ENCODE measurements around the gene SERPINB8.

The SERPINB8 gene

GRCh38 chr18:64027931-64028695, 58.2 kb downstream of the SERPINB8 start:
- no peak for DNase-seq

- no peak for DNase-seq
Measured at GRCh38 chr18:64029096-64029495, 59.2 kb downstream of the SERPINB8 start.

DNA sequence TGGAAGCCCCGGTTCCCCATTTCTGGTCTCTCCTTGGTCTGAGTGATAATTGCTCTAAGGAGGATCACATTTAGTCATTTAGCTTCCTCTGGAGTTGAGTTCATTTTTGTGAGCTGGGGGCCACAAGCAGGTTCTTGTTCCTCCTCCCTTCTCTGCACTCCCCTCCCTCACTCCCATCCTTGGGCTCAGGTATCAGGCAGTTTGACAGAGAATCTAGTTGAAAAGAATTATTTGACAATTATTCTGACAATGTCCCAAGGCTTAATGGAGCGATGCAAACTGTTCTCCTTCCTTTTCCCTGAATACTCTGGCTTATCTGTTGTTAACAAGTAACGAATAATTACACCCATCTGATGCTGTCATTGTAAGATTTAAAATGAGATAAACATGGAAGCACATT, 61.5 kb downstream of the SERPINB8 start:
- no peak for DNase-seq

DNA sequence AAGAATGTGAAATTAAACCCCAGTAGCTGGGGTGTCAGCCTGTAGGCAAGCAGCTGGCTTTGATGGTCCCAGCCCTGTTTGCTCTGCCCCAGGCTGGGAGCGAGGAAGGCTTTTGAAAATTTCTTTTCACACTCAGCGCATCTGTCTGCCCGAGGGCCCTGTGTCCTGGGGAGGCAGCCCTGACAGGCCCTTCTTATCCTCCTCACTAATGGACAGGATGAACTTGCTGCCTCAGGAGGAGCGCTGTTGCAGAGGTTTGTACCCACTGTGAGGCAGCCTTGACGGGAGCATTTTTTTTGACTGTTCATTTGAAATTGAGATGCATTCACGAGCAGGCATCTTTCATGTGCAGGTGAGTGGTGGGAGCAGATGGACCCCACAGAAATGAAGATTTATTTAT, 62.4 kb downstream of the SERPINB8 start:
- DNase-seq = no peak

DNA sequence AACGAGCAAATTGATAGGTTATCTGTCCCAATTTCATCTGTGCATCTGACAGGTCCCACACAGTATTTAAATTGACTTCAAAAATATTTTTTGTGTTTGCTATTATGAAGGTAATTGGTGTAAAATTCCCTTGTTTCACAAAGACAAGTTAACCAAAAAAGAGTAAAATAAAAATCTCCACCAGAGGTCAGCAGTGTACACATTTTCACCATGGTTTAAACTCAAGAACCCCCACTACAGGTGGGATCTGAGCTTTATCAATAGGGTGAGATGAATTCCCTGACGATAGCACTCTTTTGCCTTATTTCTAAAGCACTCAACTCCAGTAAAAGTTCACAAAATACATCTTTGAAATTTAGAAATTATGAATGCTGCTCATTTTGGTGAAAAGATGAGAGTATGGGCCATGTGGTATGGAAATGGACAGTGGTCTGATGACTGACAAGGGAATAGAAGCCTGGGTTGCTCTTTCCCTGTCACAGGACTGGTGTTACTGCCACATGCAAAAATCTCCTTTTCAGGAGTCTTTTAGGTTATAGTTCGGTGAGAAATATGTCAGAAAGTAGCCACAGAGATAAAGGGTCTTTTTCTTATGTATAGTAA, 68.0 kb downstream of the SERPINB8 start:
- DNase-seq = no peak

All from GDM1 (cell line).